ENCODE data around the gene RNF144A. TPM values are rescaled to one million over a fixed set of nuclear protein-coding genes. Genes with fewer than 3 reads are reported as not detected.

Gene RNF144A
- total RNA-seq, 1 experiment from 2014 or later: 10.6 TPM

GRCh38 chr2:6933911-6934310 is 16.7 kb downstream of the RNF144A start:
- no peak overlapping the region for H2BK15ac ChIP-seq (ENCODE audit: low read depth, low read length)
- peaks cover 32 to 36% of the 10 kb centered on the region in 2 experiments for H3K4me1 Mint-ChIP-seq
- H3K27ac Mint-ChIP-seq: no peak overlapping the region

More at GRCh38 chr2:6933911-6934310, 16.7 kb downstream of the RNF144A start:
- Histone ChIP-seq H3K79me1 (ENCODE audit: insufficient read depth, low read depth, low read length, poor library complexity, severe bottlenecking) (peaks cover 7% of the 10 kb centered on the region), H3K18ac (ENCODE audit: insufficient read length, low read depth, low read length) (no peak overlapping the region), H3K56ac (ENCODE audit: insufficient read length, low read depth, low read length) (no peak overlapping the region), H3K9ac (ENCODE audit: extremely low read depth, insufficient read length, low read length) (no peak overlapping the region), H3K4me1 (ENCODE audit: insufficient read depth, low read length) (0 out of 2 replicates have a peak, but pooled peaks cover 2% of the 10 kb centered on the region), H4K8ac (replicated peaks; ENCODE audit: insufficient read length, low read depth, low read length) (no peak overlapping the region), H4K20me1 (ENCODE audit: control insufficient read depth, insufficient read depth, insufficient read length) (no peaks in the 10 kb centered on the region), H3K4ac (ENCODE audit: low read depth, low read length) (no peak overlapping the region), H2BK120ac (ENCODE audit: low read depth, low read length, poor library complexity, severe bottlenecking) (no peak overlapping the region), H3K23me2 (ENCODE audit: insufficient read length, low read depth, low read length, poor library complexity, severe bottlenecking) (no peaks in the 10 kb centered on the region), H4K5ac (ENCODE audit: insufficient read length, low read depth, low read length) (no peak overlapping the region), H3T11ph (ENCODE audit: low read length) (no peak overlapping the region), H2BK5ac (ENCODE audit: insufficient read length, low read length) (no peak overlapping the region), H2BK20ac (ENCODE audit: low read depth, low read length, poor library complexity, severe bottlenecking) (no peak overlapping the region), H2AFZ (ENCODE audit: low read length) (no peak overlapping the region), H3K27me3 (ENCODE audit: insufficient read depth, low read length) (no peaks in the 10 kb centered on the region), H2BK12ac (ENCODE audit: insufficient read length, low read depth, low read length) (no peak overlapping the region), H3K14ac (ENCODE audit: insufficient read depth, low read length) (no peak overlapping the region), H4K91ac (ENCODE audit: insufficient read length, low read depth, low read length) (no peak overlapping the region), H2AK5ac (ENCODE audit: insufficient read length, low read length) (no peak overlapping the region), H3K27ac (ENCODE audit: insufficient read length, low read depth, low read length) (no peak overlapping the region), H3K9me3 (ENCODE audit: control insufficient read depth, low read depth, low read length) (no peaks in the 10 kb centered on the region), H3K23ac (ENCODE audit: insufficient read length, low read depth, low read length) (no peak overlapping the region), H3K79me2 (ENCODE audit: insufficient read depth, low read length) (no peaks in the 10 kb centered on the region), H3K4me2 (ENCODE audit: insufficient read depth, insufficient read length, low read length) (no peak overlapping the region)
- no peak overlapping the region for H3K4me3 Mint-ChIP-seq
- H3K9me3 Mint-ChIP-seq: peaks cover 0 to 5% of the 10 kb centered on the region in 2 experiments; a peak in 2 of 5 replicates
- H3K36me3 Mint-ChIP-seq (ENCODE audit: insufficient read depth in 1 of 3, low read depth in 3 of 3): no peaks in the 10 kb centered on the region; a peak in 2 of 7 replicates
- no peak for DNase-seq
- no peak for TF ChIP-seq CTCF (conservative IDR thresholded peaks at IDR 0.05)
- no CpG with 5 or more reads among the region's 3 CpGs for WGBS (ENCODE audit: extremely low coverage, insufficient read length, low lambda C conversion rate)
- no peaks in the 10 kb centered on the region for H3K27me3 Mint-ChIP-seq (ENCODE audit: low read depth)

Data from H9 (cell line).